ENCODE data around the gene TMEM258.
A peak's percentile ranks its signal among the peaks of the same experiment; 100 is the strongest.

Gene TMEM258

DNA sequence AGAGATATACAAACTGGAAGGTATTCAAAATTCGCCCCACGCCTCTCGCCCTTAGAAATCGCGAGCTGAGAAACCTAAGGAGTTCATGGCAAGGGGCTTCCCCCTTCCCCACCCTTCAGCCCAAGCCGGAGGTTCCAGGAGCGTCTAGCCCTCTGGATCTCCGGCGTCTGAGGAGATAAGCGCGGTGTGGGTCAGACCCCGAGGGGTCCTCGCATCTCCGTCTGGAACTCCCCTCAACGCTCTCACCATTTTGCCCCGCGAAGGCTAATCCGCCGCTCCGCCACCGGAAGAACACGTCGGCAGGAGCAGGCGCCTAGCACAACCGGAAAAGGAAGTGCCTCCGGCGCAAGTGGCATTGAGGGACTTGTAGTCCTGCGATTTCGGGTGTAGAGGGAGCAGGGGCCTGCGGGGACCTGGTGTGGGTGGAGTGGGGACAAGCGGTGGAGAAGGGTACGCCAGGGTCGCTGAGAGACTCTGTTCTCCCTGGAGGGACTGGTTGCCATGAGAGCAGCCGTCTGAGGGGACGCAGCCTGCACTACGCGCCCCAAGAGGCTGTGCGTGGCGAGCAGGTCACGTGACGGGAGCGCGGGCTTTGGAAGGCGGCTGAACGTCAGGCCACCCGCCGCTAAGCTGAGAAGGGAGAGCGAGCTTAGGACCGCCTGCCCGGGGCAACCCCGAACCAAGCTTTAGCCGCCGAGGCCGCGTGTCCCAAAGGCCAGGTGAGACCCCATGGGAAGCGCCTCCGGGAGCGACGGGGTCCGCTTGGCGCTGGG, at the start of gene TMEM258, which contains the start of gene FEN1:
Gene TMEM258 (minus strand): TSS at position 290 of the 773 bp plus-strand sequence. CDS start 41 bp downstream, at position 249.
Gene FEN1 (plus strand): TSS at position 602 of the 773 bp plus-strand sequence. CDS start 2,451 bp downstream, outside the sequence.
- H3K9me3 Mint-ChIP-seq: no peaks in the 10 kb centered on the region
- peak within 1 kb of the TSS; percentile 97 for H3K4me3 Mint-ChIP-seq
- DNase-seq (ENCODE audit: low spot score): peak; percentile 88
- no peaks in the 10 kb centered on the region for H3K27me3 Mint-ChIP-seq (ENCODE audit: low read depth)
- H3K36me3 Mint-ChIP-seq (ENCODE audit: low read depth): peaks cover 63% of the 10 kb centered on the region
- H3K27ac Mint-ChIP-seq: peak within 1 kb of the TSS; percentile 99
- peaks cover 42% of the 10 kb centered on the region for H3K4me1 Mint-ChIP-seq (ENCODE audit: low read depth)

DNA sequence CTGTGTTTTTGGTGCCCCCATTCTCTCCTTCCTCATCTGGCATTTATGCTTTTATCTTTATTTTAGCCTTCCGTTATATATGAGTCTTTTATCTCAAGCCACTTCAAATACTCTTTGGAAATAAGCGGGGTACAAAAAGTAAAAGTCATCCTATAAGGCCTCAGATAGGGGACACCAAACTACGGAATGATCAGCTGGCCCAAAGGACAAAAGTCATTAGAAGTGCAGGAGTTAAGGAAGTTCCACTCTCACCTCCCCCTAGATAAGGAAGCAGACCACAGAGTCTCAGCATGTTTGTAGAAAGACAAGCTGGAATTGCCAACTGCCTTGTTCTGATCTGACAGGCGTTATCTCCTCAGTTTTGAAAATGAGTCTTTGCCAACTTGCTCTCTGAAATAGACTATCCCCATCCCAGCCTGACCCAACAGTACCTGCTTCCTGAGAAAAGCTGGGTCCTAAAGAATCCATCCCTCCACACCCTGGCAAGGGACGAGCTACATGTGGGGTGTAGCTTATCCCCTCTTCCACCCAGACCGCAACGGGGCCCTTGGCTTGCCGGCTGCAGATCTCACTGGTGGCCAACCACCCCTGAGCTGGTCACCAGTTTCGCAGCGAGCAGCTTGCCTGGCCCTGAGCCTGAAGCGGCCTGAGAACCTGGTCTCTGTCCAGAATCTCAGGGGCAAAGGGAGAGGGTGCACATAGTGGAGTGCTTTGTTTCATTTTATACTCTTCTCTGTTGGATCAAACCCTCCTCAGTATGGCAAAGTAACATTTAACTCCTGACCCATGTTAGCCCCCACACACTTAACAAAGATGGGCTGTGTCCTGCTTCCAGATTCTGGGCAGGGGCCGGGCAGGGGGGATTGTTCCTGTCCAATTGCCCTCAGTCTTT, 49.5 kb upstream of the TMEM258 start:
- H3K36me3 Mint-ChIP-seq (ENCODE audit: low read depth): peaks cover 62% of the 10 kb centered on the region
- no peaks in the 10 kb centered on the region for H3K27me3 Mint-ChIP-seq (ENCODE audit: low read depth)
- H3K9me3 Mint-ChIP-seq: no peaks in the 10 kb centered on the region
- H3K27ac Mint-ChIP-seq: no peak overlapping the region
- H3K4me3 Mint-ChIP-seq: no peak overlapping the region
- DNase-seq (ENCODE audit: low spot score): no peak
- peaks cover 4% of the 10 kb centered on the region for H3K4me1 Mint-ChIP-seq (ENCODE audit: low read depth)

DNA sequence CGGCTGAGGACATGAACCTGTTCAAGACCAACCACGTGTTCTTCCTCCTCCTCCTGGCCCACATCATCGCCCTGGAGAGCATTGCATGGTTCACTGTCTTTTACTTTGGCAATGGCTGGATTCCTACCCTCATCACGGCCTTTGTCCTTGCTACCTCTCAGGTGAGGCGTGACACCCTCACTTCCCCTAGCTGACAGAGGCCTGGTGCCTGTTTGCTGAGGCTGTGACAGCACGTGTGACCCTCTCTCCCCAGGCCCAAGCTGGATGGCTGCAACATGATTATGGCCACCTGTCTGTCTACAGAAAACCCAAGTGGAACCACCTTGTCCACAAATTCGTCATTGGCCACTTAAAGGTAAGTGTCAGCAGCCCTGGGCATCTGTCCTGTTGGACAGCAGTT, 48.0 kb upstream of the TMEM258 start:
- Mint-ChIP-seq H3K4me1 (ENCODE audit: low read depth) (peaks cover 8% of the 10 kb centered on the region), H3K27ac (peak overlapping the region; percentile 8), H3K36me3 (ENCODE audit: low read depth) (peaks cover 58% of the 10 kb centered on the region), H3K4me3 (no peak overlapping the region), H3K9me3 (no peaks in the 10 kb centered on the region), H3K27me3 (ENCODE audit: low read depth) (no peaks in the 10 kb centered on the region)
- no peak for DNase-seq (ENCODE audit: low spot score)

DNA sequence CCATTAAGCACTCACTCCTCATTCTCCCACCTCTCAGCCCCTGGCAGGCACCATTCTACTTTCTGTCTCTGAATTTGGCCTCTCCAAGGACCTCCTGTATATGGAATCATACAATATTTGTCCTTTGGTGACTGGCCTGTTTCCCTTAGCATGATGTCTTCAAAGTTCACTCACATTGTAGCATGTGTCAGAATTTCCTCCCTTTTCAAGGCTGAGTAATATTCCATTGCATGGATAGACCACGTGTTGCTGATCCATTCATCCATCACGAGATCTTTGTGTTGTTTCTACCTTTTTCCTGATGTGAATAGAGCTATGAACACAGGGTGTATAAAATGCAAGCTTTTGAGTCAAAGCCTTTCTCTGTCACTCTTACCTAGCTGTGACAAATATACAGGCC, 47.3 kb upstream of the TMEM258 start:
- no peak overlapping the region for H3K27ac Mint-ChIP-seq
- no peak overlapping the region for H3K4me3 Mint-ChIP-seq
- no peaks in the 10 kb centered on the region for H3K27me3 Mint-ChIP-seq (ENCODE audit: low read depth)
- no peaks in the 10 kb centered on the region for H3K9me3 Mint-ChIP-seq
- H3K36me3 Mint-ChIP-seq (ENCODE audit: low read depth): peaks cover 54% of the 10 kb centered on the region
- H3K4me1 Mint-ChIP-seq (ENCODE audit: low read depth): peaks cover 12% of the 10 kb centered on the region
- no peak for DNase-seq (ENCODE audit: low spot score)

DNA sequence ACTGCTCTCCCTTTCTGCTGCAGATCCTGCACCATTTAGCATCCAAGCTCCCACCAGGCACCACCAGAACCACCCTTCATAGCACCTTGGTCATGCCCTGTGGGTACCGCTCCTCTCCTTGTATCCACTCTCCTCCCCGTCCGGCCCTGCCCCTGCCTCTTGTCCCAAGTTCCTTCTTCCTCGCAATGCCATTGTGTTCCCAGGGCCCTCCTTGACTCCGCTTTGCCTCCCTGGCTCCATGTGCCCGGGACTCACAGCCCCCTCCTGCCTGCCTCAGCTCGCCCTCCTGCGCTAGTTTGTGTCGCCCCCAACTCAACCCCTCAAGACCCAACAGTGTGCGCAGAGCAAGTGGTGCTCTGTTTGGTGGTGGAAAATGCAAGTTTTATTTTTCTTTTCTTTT, 46.5 kb upstream of the TMEM258 start:
- Mint-ChIP-seq H3K4me3 (no peak overlapping the region), H3K4me1 (ENCODE audit: low read depth) (peaks cover 19% of the 10 kb centered on the region), H3K27ac (peak overlapping the region; percentile 85), H3K27me3 (ENCODE audit: low read depth) (no peaks in the 10 kb centered on the region), H3K36me3 (ENCODE audit: low read depth) (peaks cover 55% of the 10 kb centered on the region), H3K9me3 (no peaks in the 10 kb centered on the region)
- no peak for DNase-seq (ENCODE audit: low spot score)

DNA sequence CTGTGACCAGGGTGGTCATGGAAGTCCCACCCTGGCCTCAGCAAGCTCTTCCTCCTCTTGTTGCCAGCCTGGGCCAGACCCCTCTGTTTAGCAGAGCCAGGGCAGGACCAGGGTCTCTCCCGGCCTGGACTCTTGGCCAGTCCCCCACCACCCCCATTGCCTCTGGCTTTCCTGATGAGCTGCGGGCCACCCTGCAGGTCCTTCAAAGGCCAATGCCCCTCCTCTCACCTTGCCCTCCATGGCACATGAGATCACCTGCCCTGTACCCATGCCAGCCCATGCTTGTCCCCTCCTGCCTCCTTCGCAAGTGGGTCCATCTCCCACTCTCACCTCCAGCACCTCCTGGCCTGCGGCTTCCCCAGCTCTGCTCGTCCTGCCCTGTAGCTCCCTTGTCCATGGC, 46.1 kb upstream of the TMEM258 start:
- DNase-seq (ENCODE audit: low spot score): no peak
- Mint-ChIP-seq H3K9me3 (no peaks in the 10 kb centered on the region), H3K27me3 (ENCODE audit: low read depth) (no peaks in the 10 kb centered on the region), H3K27ac (peak overlapping the region; percentile 85), H3K4me1 (ENCODE audit: low read depth) (peaks cover 23% of the 10 kb centered on the region), H3K36me3 (ENCODE audit: low read depth) (peaks cover 60% of the 10 kb centered on the region), H3K4me3 (no peak overlapping the region)

DNA sequence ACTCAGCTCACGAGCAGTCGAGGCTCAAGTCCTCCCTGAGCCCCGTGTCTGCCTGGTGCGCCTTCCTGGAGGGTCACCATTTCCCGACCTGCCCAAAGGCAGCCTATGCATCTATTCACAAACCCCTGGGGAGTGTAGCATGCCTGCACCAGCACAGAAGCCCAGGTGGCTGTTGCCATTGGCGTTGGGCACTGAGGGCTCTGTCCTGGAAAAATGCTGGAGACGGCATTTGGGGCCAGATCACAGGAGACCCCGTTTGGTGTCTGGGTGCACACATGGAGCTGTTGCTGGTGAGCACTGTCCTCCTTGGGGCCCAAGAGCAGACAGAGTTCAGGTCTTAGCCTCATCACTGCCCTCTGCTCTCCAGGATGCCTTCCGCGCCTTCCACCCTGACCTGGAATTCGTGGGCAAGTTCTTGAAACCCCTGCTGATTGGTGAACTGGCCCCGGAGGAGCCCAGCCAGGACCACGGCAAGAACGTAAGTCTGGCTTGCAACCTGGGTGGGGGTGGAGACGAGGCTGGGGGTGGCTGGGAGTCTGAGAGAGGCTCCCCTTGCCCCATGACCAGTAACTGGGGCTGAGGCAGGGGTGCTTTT, 45.1 kb upstream of the TMEM258 start:
- H3K27ac Mint-ChIP-seq: peak overlapping the region; percentile 45
- DNase-seq (ENCODE audit: low spot score): no peak
- no peaks in the 10 kb centered on the region for H3K27me3 Mint-ChIP-seq (ENCODE audit: low read depth)
- H3K4me3 Mint-ChIP-seq: no peak overlapping the region
- no peaks in the 10 kb centered on the region for H3K9me3 Mint-ChIP-seq
- H3K4me1 Mint-ChIP-seq (ENCODE audit: low read depth): peaks cover 33% of the 10 kb centered on the region
- peaks cover 59% of the 10 kb centered on the region for H3K36me3 Mint-ChIP-seq (ENCODE audit: low read depth)

DNA sequence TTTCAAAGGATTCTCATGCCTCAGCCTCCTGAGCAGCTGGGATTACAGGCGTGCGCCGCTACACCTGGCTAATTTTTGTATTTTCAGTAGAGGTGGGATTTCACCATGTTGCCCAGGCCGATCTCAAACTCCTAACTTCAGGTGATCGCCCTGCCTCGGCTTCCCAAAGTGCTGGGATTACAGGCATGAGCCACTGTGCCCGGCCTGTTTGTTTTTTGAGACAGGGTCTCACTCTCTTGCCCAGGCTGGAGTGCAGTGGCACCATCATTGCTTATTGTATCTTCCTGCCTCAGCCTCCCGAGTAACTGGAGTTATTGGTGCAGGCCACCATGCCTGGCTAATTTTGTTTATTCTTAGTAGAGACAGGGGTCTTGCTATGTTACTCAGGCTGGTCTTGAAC, 43.8 kb upstream of the TMEM258 start:
- Mint-ChIP-seq H3K4me3 (peak overlapping the region; percentile 74), H3K36me3 (ENCODE audit: low read depth) (peaks cover 56% of the 10 kb centered on the region), H3K27ac (peak overlapping the region; percentile 91), H3K4me1 (ENCODE audit: low read depth) (peaks cover 46% of the 10 kb centered on the region), H3K27me3 (ENCODE audit: low read depth) (no peaks in the 10 kb centered on the region), H3K9me3 (no peaks in the 10 kb centered on the region)
- DNase-seq (ENCODE audit: low spot score): no peak

DNA sequence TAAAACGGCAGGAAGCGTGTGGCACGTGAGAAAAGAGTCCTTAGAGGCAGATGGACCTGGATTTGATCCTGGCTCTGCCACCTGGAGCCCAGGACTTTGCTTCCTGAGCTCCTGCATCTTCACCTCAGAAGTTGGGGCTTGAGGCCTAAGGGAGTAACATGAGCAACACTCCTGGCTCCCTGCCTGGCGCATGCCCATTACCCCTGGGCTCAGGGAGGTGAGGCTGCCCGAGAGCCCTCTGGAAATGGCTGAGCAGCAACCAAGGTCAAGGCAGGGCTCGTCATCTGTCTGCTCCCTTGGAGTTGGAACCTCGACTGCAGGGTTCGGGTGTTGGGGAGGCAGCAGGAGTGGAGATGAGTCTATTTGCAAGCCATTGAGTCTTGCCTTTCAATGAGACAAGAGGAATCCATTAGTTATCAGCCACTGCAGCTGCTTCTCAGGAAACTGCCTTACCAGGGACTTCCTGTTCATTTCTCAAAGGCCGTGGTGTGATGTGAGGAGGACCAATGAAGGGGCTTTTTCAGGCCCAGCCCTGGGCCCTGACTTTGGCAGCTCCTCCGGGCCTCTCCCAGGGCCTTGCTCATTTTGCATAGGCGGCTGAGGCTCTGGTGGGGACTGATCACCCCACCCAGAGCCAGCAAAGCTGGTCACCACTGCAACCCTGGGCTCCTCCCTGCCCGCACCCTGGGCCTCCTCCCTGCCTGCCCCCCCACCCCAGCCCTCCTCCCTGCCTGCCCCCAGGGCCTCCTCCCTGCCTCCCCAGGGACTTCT, 42.1 kb upstream of the TMEM258 start:
- no peaks in the 10 kb centered on the region for H3K9me3 Mint-ChIP-seq
- H3K4me3 Mint-ChIP-seq: peak overlapping the region; percentile 91
- peaks cover 59% of the 10 kb centered on the region for H3K4me1 Mint-ChIP-seq (ENCODE audit: low read depth)
- peak overlapping the region; percentile 97 for H3K27ac Mint-ChIP-seq
- H3K36me3 Mint-ChIP-seq (ENCODE audit: low read depth): peaks cover 53% of the 10 kb centered on the region
- peak; percentile 82 for DNase-seq (ENCODE audit: low spot score)
- H3K27me3 Mint-ChIP-seq (ENCODE audit: low read depth): no peaks in the 10 kb centered on the region

DNA sequence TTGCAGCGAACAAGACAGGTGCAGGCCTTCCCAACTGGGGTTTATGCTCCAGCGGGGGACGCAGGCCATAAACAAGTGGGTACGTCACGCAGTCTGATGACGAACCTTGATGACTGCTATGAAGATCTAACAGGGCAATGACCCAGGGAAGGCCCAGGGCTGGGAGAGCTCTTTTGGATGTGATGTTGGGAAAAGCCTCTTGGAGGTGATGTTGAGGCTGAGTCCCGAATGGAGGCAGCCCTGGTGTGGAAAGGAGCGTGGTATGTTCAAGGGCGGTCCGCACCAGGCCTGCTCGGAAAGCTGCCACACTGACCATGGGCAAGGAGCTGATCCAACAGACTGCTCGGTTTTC, 41.5 kb upstream of the TMEM258 start:
- H3K27ac Mint-ChIP-seq: peak overlapping the region; percentile 97
- no peaks in the 10 kb centered on the region for H3K9me3 Mint-ChIP-seq
- DNase-seq (ENCODE audit: low spot score): no peak
- peaks cover 51% of the 10 kb centered on the region for H3K36me3 Mint-ChIP-seq (ENCODE audit: low read depth)
- no peaks in the 10 kb centered on the region for H3K27me3 Mint-ChIP-seq (ENCODE audit: low read depth)
- H3K4me1 Mint-ChIP-seq (ENCODE audit: low read depth): peaks cover 62% of the 10 kb centered on the region
- peak overlapping the region; percentile 91 for H3K4me3 Mint-ChIP-seq

DNA sequence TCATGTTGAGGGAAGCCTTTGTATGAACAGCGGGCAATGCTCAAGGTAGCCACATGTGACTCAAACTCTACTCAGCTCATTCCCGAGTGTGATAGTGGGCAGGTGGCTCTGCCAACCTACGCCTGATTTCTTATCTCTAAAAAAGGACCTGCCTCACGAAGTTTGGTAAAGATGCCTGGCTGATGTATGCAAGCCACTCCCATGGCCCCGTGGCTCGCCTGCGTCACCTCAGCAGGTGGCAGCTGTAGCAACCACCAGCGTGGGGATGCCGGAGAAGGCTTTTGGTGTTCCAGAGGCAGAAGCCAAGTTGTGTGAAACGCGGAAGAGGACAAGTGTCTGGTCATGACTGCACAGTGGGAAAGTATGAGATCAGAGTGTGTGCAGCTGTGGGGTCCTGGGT, 41.1 kb upstream of the TMEM258 start:
- peak; percentile 42 for DNase-seq (ENCODE audit: low spot score)
- H3K27ac Mint-ChIP-seq: peak overlapping the region; percentile 97
- H3K27me3 Mint-ChIP-seq (ENCODE audit: low read depth): no peaks in the 10 kb centered on the region
- peaks cover 60% of the 10 kb centered on the region for H3K4me1 Mint-ChIP-seq (ENCODE audit: low read depth)
- H3K9me3 Mint-ChIP-seq: no peaks in the 10 kb centered on the region
- H3K4me3 Mint-ChIP-seq: peak overlapping the region; percentile 91
- H3K36me3 Mint-ChIP-seq (ENCODE audit: low read depth): peaks cover 47% of the 10 kb centered on the region

DNA sequence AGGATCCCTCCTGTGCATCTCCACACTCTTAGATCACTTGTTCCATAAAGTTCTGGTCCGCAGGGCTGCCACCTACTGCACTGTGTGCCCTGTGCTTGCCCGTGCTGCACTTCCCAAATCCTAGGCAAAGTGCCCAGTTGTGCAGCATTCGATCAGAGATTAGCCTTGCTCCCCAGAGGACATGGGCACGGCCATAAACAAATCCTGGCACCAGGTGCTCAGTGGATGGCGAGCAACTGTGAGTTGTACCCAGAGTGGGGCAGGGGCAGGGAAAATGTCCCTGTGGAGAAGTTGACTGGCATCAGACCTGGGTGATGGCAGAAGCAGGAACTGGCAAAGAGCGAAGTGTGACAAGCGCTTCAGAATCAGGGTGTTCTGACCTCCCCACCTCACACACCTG, 40.4 kb upstream of the TMEM258 start:
- H3K9me3 Mint-ChIP-seq: no peaks in the 10 kb centered on the region
- no peaks in the 10 kb centered on the region for H3K27me3 Mint-ChIP-seq (ENCODE audit: low read depth)
- peaks cover 39% of the 10 kb centered on the region for H3K36me3 Mint-ChIP-seq (ENCODE audit: low read depth)
- no peak for DNase-seq (ENCODE audit: low spot score)
- H3K4me3 Mint-ChIP-seq: peak overlapping the region; percentile 91
- H3K4me1 Mint-ChIP-seq (ENCODE audit: low read depth): peaks cover 60% of the 10 kb centered on the region
- peak overlapping the region; percentile 97 for H3K27ac Mint-ChIP-seq

DNA sequence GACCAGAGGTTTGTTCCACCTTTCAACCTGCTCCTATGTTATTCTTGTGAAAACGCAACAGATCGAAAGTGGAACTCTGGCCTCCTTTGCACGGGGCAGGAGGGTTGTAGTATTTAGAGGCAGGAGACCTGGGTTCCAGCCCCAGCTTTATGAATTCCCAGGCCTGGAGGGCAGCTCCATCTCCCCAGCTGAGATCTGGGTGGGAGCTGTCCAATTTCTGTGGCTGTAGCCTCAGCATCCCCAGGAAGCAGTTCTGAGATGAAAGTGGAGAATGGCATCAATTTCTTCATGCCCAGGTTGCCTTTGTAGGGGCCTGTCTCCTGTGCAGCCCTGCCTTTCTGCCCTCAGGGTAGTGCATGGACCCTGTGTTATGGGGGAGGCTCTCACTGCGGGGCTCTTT, 39.8 kb upstream of the TMEM258 start:
- Mint-ChIP-seq H3K9me3 (no peaks in the 10 kb centered on the region), H3K27me3 (ENCODE audit: low read depth) (no peaks in the 10 kb centered on the region), H3K4me1 (ENCODE audit: low read depth) (peaks cover 61% of the 10 kb centered on the region), H3K4me3 (peak overlapping the region; percentile 91), H3K27ac (peak overlapping the region; percentile 97), H3K36me3 (ENCODE audit: low read depth) (peaks cover 38% of the 10 kb centered on the region)
- DNase-seq (ENCODE audit: low spot score): no peak
